MM.1S (cell line): ENCODE results near the gene MLLT10.

Experiments
- DNase-seq: peaks from one replicate; pipeline ENCODE4 v3.0.0-alpha.2; 2015
- H2AFZ ChIP-seq: fragments of 300-600 bp; sonication (generic); 2 replicates; pipeline ENCODE4 v1.6.0; 2016; ENCODE audit warnings: antibody characterized with exemption, low read length
- H3F3A ChIP-seq: fragments of 300-600 bp; sonication (generic); 2 replicates; pipeline ENCODE4 v1.6.1; 2016; ENCODE audit warnings: mild to moderate bottlenecking, antibody characterized with exemption, low read length, moderate library complexity, mixed read lengths; ENCODE audit not compliant: insufficient read depth
- H3K27ac ChIP-seq: fragments of 300-600 bp; sonication (generic); 2 replicates; pipeline ENCODE4 v1.5.1; 2016; ENCODE audit warnings: mild to moderate bottlenecking, low read length
- H3K27me3 ChIP-seq: fragments of 300-600 bp; sonication (generic); replicated peaks from 2 replicates; pipeline ENCODE4 v1.6.0; 2016; ENCODE audit warnings: low read length; ENCODE audit not compliant: insufficient read depth
- H3K36me3 ChIP-seq: fragments of 300-600 bp; sonication (generic); replicated peaks from 2 replicates; pipeline ENCODE4 v1.6.1; 2016; ENCODE audit warnings: mild to moderate bottlenecking, low read length, mixed read lengths; ENCODE audit not compliant: insufficient read depth
- H3K4me1 ChIP-seq: fragments of 300-600 bp; sonication (generic); 2 replicates; pipeline ENCODE4 v1.6.1; 2016; ENCODE audit warnings: low read length, mixed read lengths
- H3K4me2 ChIP-seq: fragments of 300-600 bp; sonication (generic); 2 replicates; pipeline ENCODE4 v1.6.0; 2016; ENCODE audit warnings: low read depth, low read length
- H3K4me3 ChIP-seq: fragments of 300-600 bp; sonication (generic); 2 replicates; pipeline ENCODE4 v1.5.1; 2016; ENCODE audit warnings: low read length, mixed read lengths
- H3K79me2 ChIP-seq: fragments of 300-600 bp; sonication (generic); 2 replicates; pipeline ENCODE4 v1.6.1; 2016; ENCODE audit warnings: mixed run types, low read length, mixed read lengths
- H3K9ac ChIP-seq: fragments of 300-600 bp; sonication (generic); 2 replicates; pipeline ENCODE4 v1.6.1; 2016; ENCODE audit warnings: low read length, mixed read lengths
- H3K9me2 ChIP-seq: fragments of 300-600 bp; sonication (generic); replicated peaks from 2 replicates; pipeline ENCODE4 v1.6.1; 2016; ENCODE audit warnings: mild to moderate bottlenecking, low read length, mixed read lengths; ENCODE audit not compliant: insufficient read depth
- H3K9me3 ChIP-seq: fragments of 300-600 bp; sonication (generic); replicated peaks from 2 replicates; pipeline ENCODE4 v1.6.1; 2016; ENCODE audit warnings: mild to moderate bottlenecking, low read length, mixed read lengths; ENCODE audit not compliant: insufficient read depth
- H4K20me1 ChIP-seq: fragments of 300-600 bp; sonication (generic); 2 replicates; pipeline ENCODE4 v1.6.1; 2016; ENCODE audit warnings: mild to moderate bottlenecking, low read length, moderate library complexity, mixed read lengths; ENCODE audit not compliant: insufficient read depth
- EZH2 ChIP-seq: fragments of 300-600 bp; sonication (generic); optimal IDR thresholded peaks from 2 replicates; pipeline ENCODE3; 2017; ENCODE audit warnings: low read depth, mild to moderate bottlenecking, antibody characterized with exemption, low read length, mixed read lengths
- EZH2phosphoT487 ChIP-seq: fragments of 300-600 bp; sonication (generic); IDR thresholded peaks from 2 replicates; pipeline ENCODE4 v1.6.1; 2018; ENCODE audit warnings: antibody characterized with exemption, low read length
- TF ChIP-seq, protein P1 (sequence below): fragments of 300-600 bp; sonication (generic); IDR thresholded peaks from 2 replicates; pipeline ENCODE4 v1.5.1; 2016; ENCODE audit warnings: antibody characterized with exemption, low read length, mixed read lengths

MLLT10 gene

DNA sequence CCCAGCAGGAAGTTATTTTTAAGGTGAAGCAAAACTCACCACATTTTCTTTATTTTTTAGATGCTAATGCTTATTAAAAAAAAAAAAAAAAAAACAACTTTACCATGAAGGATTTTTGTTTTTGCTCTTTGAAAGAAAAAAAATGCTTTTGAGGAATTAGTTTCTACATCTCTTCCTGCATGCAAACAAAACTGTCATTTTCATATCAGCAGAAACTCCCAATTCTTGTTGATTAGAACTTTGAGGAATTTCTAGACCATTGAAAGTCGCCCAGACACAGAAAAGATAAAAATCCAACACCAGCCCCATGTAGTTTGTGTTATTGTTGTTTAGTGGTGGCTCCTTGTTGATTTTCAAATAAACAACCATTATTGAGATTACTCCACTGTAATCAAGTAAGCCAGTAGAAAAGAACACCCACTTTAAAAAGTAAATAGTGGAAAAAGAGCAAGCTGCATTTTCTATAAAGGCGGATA is 22.9 kb upstream of the MLLT10 start:
- no peaks in the 10 kb centered on the region for H4K20me1 ChIP-seq
- no peaks in the 10 kb centered on the region for H3K79me2 ChIP-seq
- H3K4me1 ChIP-seq = no peaks in the 10 kb centered on the region
- TF ChIP-seq EZH2phosphoT487 (no peak), EZH2 (no peak)
- TF ChIP-seq, protein P1, sequence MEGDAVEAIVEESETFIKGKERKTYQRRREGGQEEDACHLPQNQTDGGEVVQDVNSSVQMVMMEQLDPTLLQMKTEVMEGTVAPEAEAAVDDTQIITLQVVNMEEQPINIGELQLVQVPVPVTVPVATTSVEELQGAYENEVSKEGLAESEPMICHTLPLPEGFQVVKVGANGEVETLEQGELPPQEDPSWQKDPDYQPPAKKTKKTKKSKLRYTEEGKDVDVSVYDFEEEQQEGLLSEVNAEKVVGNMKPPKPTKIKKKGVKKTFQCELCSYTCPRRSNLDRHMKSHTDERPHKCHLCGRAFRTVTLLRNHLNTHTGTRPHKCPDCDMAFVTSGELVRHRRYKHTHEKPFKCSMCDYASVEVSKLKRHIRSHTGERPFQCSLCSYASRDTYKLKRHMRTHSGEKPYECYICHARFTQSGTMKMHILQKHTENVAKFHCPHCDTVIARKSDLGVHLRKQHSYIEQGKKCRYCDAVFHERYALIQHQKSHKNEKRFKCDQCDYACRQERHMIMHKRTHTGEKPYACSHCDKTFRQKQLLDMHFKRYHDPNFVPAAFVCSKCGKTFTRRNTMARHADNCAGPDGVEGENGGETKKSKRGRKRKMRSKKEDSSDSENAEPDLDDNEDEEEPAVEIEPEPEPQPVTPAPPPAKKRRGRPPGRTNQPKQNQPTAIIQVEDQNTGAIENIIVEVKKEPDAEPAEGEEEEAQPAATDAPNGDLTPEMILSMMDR = no peak
- H3K9me2 ChIP-seq = no peaks in the 10 kb centered on the region
- peaks cover 12% of the 10 kb centered on the region; the same call in 1 of the 2 replicates for H3K27me3 ChIP-seq
- no peaks in the 10 kb centered on the region for H3K9me3 ChIP-seq
- DNase-seq = no peak
- H2AFZ ChIP-seq = no peak overlapping the region
- no peak overlapping the region for H3K4me2 ChIP-seq
- H3K36me3 ChIP-seq = no peaks in the 10 kb centered on the region
- H3K27ac ChIP-seq = no peak overlapping the region
- 0 out of 2 replicates have a peak, but pooled peaks cover 3% of the 10 kb centered on the region for H3F3A ChIP-seq
- H3K4me3 ChIP-seq = no peak overlapping the region
- H3K9ac ChIP-seq = no peak overlapping the region

GRCh38 chr10:21511946-21512572 is 22.0 kb upstream of the MLLT10 start:
- Histone ChIP-seq H3K4me2 (no peak overlapping the region), H3K27me3 (peaks cover 12% of the 10 kb centered on the region; the same call in 1 of the 2 replicates), H3K4me1 (no peaks in the 10 kb centered on the region), H3K9me3 (no peaks in the 10 kb centered on the region), H4K20me1 (no peaks in the 10 kb centered on the region), H3K9me2 (no peaks in the 10 kb centered on the region), H3K9ac (no peak overlapping the region), H3K36me3 (no peaks in the 10 kb centered on the region), H2AFZ (no peak overlapping the region), H3F3A (0 out of 2 replicates have a peak, but pooled peaks cover 3% of the 10 kb centered on the region), H3K79me2 (no peaks in the 10 kb centered on the region), H3K4me3 (no peak overlapping the region), H3K27ac (no peak overlapping the region)
- DNase-seq = no peak
- no peak for TF ChIP-seq EZH2phosphoT487
- TF ChIP-seq EZH2 = no peak
- TF ChIP-seq, protein P1 = no peak

- no peak overlapping the region for H3K4me2 ChIP-seq
- H2AFZ ChIP-seq = no peak overlapping the region
- no peak overlapping the region for H3K4me3 ChIP-seq
- no peaks in the 10 kb centered on the region for H3K79me2 ChIP-seq
- DNase-seq = no peak
- H3K9ac ChIP-seq = no peak overlapping the region
- H3K9me3 ChIP-seq = no peaks in the 10 kb centered on the region
- H3K9me2 ChIP-seq = no peaks in the 10 kb centered on the region
- no peak overlapping the region for H3K27ac ChIP-seq
- TF ChIP-seq, protein P1 = no peak
- TF ChIP-seq EZH2 (no peak), EZH2phosphoT487 (no peak)
- H3K36me3 ChIP-seq = no peaks in the 10 kb centered on the region
- no peaks in the 10 kb centered on the region for H3K4me1 ChIP-seq
- peaks cover 8% of the 10 kb centered on the region; the same call in 1 of the 2 replicates for H3F3A ChIP-seq
- no peaks in the 10 kb centered on the region for H4K20me1 ChIP-seq
- H3K27me3 ChIP-seq = peaks cover 12% of the 10 kb centered on the region; the same call in 1 of the 2 replicates
Observed at GRCh38 chr10:21512573-21513404, 21.2 kb upstream of the MLLT10 start.
